CD4-positive, alpha-beta T cell treated with Interleukin-15 for 1 hour (primary cell): ENCODE measurements around the gene CT45A10.
A peak's percentile ranks its signal among the peaks of the same experiment; 100 is the strongest.
"Not testable (repeated sequence)": the region's sequence is repeated elsewhere in the genome, so short reads cannot be mapped to it uniquely, and the experiment has no call there.

Experiments used
- DNase-seq: peaks from one replicate; pipeline ENCODE4 v3.0.0-alpha.2; 2020

CT45A10 gene, protein sequence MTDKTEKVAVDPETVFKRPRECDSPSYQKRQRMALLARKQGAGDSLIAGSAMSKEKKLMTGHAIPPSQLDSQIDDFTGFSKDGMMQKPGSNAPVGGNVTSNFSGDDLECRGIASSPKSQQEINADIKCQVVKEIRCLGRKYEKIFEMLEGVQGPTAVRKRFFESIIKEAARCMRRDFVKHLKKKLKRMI

DNA sequence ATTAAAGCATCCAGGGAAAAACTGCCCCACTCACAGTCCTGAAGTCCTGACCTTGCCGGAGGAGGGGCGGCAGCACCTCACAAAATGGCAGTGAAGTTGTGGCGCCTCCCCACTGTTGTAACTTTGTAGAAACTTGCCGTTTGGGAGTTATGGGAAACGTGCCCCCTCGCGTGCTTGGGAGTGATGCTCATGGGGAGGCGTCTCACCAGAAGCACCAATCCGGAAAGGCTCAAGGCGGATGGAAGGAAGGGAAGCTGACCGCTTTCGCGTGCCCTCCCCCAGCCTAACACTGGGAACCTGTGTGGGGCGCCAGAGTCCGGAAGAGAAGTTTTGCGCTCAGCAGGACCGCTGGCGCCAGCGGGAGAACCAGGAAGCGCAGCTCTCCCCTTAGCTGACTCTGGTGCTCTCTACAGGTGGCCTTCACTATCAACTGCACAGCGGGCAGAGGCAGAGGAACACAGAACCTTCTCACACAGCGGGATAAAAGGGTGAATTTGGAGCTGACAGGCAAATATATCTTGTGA is at the start of gene CT45A10, which contains the start of gene SAGE1:
TSS of gene CT45A10 (minus strand) at position 151 of the 524 bp plus-strand sequence. CDS start 8,100 bp downstream, outside the sequence.
TSS of gene SAGE1 (plus strand) at position 423 of the 524 bp plus-strand sequence. CDS start 2,527 bp downstream, outside the sequence.
- no peak for DNase-seq

DNA sequence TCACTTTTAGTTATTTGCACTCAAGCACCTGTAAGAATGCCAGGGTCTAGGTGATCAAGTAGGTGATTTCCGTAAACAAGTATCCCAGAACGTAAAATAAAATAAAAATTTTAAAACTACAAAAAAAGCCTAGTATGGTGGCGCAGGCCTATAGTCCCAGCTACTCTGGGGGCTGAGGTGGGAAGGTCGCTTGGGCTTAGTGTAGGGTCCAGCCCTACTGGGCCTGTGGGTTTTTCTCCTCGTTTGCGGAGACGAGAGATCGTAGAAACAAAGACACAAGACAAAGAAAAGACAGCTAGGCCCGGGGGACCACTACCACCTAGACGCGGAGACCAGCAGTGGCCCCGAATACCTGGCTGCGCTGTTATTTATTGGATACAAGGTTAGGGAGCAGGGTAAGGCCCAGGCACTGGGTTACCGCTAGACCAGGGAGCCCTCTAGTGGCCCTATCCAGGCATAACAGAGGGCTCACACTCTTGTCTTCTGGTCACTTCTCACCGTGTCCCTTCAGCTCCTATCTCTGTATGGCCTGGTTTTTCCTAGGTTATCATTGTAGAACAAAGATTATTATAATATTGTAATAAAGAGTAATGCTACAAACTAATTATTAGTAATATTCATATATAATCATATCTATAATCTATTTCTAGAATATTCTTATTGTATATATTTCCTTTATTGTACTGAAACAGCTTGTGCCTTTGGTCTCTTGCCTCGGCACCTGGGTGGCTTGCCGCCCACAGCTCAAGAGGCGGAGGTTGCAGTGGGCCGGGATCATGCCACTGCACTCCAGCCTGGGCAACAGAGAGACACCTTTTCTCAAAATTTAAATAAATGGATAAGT is 38.6 kb upstream of the CT45A10 start:
- DNase-seq = peak; percentile 19

DNA sequence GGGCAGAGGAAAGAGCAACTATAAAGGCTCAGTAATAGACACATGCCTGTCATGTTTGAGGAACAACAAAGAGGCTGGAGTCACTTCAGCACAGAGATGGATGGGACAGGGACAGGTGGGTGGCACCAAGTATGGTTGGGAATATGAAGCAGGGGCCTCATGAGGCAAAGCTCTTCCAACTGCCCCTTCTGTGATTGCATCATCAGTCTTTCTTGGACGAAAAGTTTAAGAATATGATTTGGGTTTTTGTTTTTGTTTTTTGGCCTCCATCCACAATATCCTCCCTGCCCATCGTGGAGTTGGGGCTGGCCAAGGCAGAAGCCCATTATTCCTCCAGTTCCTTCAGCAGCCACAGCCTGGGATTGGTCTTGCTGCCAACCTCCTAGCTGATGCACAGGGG is 34.7 kb upstream of the CT45A10 start:
- DNase-seq = no peak

DNA sequence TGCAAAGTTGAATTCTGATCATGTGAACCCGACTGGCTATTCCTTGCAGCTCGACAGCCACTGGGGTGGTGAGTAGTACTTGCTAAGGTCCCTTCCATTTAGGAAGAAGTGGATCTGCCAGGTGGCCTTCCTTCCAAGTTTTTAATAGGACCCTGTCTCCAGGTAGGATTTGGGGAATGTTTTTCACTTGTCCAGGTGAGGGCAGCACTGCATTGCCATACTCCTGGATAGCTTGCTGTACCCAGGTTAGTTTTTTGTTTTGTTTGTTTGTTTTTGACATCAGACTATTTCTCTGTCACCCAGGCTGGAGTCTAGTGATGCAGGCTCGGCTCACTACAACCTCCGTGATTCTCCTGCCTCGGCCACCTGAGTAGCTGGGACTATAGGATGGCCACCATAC is 30.1 kb upstream of the CT45A10 start:
- no peak for DNase-seq

DNA sequence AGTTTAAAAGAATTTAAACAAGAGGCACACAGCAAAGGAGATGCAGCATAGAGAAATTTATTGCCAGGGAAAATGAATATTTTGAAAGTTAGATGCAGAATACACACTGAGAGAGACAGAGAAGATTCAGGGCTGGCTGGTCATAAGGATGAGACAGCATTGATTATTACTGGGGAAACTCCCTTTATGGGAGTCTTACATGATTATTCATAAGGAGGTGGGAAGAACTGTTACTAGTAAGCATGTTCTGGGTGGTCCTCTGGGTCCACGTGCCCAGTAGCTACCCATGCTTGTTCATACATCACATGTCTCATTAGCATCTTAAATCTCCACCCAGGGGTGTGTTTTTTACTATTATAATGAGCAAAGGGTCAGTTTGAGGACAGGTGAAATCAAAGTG is 27.3 kb upstream of the CT45A10 start:
- not testable (repeated sequence) for DNase-seq

DNA sequence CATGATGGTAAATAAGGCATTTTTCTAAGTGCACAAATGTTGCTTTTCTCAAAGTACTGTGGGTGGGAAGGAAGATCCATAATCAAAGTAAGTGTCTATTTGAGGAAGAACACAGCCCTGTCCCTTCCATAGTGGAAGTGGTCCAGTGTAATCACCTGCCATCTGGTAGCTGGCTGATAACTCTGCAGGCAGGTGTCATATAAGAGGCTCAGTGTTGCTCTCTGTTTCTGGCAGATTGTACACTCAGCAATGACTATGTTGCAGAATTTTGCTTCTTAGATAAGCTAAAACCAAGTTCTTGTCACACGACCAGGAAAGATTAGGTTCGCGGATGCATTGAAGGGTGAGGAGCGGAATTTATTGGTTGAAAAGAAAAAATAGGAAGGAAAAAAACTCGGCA is 21.2 kb upstream of the CT45A10 start:
- no peak for DNase-seq

DNA sequence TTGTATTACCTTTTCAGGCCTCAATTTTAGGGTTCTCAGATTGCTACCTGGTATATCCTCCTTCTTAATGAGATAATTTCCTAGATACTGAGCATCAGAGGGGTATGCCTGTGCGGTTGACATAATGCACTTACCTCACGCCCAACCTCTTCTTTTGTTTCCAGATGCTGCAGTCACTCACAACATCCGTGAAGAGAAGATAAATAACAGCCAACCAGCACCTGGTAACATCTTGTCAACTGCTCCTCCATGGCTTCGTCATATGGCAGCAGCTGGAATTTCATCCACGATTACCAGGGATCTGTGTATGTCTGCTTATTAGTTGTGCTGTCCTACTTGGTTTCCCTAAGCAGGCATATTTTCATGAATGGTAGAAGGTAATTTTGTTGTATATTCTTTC is 17.0 kb upstream of the CT45A10 start:
- DNase-seq = no peak

DNA sequence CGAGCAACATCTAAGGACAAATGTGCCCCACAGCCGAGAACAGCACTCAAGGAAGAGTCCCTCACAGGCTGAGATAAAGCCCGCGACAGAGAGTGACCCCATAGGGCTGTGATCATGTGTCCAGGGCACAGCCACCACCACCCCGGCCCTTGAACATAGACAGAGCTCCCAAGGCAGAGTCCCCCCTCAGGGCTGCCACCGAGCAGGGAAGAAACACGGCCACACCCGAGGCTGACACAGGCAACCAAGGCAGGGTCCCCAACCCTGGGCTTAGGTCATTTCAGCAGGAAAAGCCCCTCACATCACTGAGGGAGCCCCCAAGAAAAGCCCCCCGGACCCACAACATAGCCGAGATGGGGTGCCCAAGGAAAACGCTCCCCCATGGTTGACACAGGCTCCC is 463 bp downstream of the CT45A10 start:
- no peak for DNase-seq

DNA sequence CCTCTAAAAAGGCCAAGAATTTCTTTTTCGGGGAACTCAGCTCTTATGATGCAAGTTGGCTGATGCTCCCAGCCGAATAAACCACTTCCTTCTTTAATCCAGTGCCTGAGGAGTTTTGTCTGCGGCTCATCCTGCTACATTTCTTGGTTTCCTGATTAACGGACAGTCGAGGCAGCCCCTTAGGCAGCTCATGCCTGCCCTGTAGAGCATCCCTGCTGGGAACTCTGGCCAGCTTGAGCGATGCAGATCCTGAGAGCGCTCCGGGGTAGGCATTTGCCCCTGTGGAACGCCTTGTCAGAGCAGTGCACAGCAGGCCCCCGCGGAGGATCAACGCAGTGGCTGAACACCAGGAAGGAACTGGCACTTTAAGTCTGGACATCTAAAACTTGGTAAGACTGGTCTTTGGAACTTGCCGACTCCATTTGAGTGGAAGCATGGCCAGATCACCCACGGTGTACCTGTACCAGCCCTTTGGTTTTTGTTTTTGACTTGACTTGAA is 3.1 kb downstream of the CT45A10 start:
- DNase-seq = no peak

DNA sequence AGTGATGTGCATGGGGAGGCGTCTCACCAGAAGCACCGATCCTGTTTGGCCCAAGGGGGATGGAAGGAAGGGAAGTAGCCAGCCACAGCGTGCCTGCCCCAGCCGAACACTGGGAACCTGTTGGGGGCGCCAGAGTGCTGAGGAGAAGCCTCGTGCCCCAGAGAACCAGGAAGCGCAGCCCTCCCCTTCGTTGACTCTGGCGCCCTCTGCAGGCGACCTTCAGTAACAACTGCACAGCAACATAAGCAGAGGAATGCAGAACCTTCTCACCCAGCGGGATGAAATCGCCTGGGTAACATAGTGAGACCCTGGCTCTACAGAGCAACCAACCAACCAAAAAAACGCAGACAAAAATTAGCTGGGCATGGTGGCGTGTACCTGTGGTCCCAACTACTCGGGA is 4.3 kb downstream of the CT45A10 start:
- not testable (repeated sequence) for DNase-seq

DNA sequence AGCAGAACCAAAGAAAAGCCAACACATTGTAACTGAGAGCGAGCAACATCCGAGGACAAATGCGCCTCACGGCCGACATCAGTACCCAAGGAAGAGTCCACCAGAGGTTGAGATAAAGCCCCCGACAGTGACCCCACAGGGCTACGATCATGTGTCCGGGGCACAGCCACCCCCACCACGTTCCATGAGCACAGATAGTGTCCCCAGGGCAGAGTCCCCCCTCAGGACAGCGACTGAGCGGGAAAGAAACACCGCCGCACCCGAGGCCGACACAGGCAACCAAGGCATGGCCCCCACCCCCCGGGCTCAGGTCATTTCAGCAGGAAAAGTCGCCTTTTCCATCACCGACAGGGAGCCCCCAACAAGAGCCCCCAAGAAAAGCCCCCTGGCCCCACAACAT is 5.0 kb downstream of the CT45A10 start:
- DNase-seq = not testable (repeated sequence)

DNA sequence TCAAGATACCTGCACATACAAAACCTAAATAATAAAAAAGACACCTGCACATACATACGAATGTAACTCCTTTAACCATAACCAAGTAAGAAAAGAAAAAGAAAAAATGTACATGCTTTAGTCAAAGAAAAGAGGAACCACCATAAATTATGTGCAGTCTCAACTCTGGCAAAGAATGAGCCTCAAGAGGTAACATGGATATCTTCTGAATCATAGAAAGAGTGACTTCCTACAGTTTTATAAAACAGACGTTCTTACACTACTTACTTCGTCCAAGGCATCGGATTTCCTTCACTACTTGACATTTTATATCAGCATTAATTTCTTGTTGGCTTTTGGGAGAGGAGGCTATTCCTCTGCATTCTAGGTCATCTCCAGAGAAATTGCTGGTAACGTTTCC is 10.5 kb downstream of the CT45A10 start:
- DNase-seq = not testable (repeated sequence)

DNA sequence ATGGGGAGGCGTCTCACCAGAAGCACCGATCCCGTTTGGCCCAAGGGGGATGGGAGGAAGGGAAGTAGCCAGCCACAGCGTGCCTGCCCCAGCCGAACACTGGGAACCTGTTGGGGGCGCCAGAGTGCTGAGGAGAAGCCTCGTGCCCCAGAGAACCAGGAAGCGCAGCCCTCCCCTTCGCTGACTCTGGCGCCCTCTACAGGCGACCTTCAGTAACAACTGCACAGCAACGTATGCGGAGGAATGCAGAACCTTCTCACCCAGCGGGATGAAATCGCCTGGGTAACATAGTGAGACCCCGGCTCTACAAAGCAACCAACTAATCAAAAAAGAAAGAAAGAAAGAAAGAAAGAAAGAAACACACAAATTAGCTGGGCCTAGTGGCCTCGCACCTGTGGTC is 21.5 kb downstream of the CT45A10 start, which contains the start of gene CT45A9:
TSS of gene CT45A9 (minus strand) at position 101 of the 400 bp plus-strand sequence. CDS start 3,751 bp downstream, outside the sequence.
- DNase-seq = not testable (repeated sequence)

DNA sequence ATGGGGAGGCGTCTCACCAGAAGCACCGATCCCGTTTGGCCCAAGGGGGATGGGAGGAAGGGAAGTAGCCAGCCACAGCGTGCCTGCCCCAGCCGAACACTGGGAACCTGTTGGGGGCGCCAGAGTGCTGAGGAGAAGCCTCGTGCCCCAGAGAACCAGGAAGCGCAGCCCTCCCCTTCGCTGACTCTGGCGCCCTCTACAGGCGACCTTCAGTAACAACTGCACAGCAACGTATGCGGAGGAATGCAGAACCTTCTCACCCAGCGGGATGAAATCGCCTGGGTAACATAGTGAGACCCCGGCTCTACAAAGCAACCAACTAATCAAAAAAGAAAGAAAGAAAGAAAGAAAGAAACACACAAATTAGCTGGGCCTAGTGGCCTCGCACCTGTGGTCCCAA is 38.8 kb downstream of the CT45A10 start, which contains the start of gene CT45A8:
TSS of gene CT45A8 (minus strand) at position 101 of the 400 bp plus-strand sequence. CDS start 3,755 bp downstream, outside the sequence.
- DNase-seq = not testable (repeated sequence)

DNA sequence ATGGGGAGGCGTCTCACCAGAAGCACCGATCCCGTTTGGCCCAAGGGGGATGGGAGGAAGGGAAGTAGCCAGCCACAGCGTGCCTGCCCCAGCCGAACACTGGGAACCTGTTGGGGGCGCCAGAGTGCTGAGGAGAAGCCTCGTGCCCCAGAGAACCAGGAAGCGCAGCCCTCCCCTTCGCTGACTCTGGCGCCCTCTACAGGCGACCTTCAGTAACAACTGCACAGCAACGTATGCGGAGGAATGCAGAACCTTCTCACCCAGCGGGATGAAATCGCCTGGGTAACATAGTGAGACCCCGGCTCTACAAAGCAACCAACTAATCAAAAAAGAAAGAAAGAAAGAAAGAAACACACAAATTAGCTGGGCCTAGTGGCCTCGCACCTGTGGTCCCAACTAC is 56.1 kb downstream of the CT45A10 start, which contains the start of gene CT45A7:
TSS of gene CT45A7 (minus strand) at position 101 of the 400 bp plus-strand sequence. CDS start 3,747 bp downstream, outside the sequence.
- not testable (repeated sequence) for DNase-seq
